Vagina (tissue), 2 donors: ENCODE data around the gene ZNF385B. TPM values are rescaled to one million over a fixed set of nuclear protein-coding genes. Genes with fewer than 3 reads are reported as not detected.

Experiments used
- DNase-seq, 2 donors: peaks; one replicate each; pipeline ENCODE4 v3.0.0-alpha.2; 2017; ENCODE audit errors: extremely low spot score in 2 of 2
- H3K27ac ChIP-seq: fragments of 200-600 bp; sonication (generic); one replicate; pipeline ENCODE4 v1.5.1; 2019
- H3K27me3 ChIP-seq: fragments of 200-600 bp; sonication (generic); one replicate; pipeline ENCODE4 v1.5.1; 2019
- H3K36me3 ChIP-seq, 2 donors: fragments of 200-600 bp; sonication (generic); one replicate each; pipeline ENCODE4 v1.5.1; 2017 to 2019
- H3K4me1 ChIP-seq: fragments of 200-600 bp; sonication (generic); one replicate; pipeline ENCODE4 v1.5.1; 2019
- H3K4me3 ChIP-seq, 2 donors: fragments of 200-600 bp; sonication (generic); 1 replicate in 1 of 2; 2 replicates in 1 of 2; pipeline ENCODE4 v1.5.1; 2016 to 2019
- H3K9me3 ChIP-seq: fragments of 200-600 bp; sonication (generic); one replicate; pipeline ENCODE4 v1.5.1; 2019
- POLR2A ChIP-seq, 2 donors: fragments of 450-650 bp; IDR thresholded peaks; one replicate each; pipeline ENCODE4 v1.6.1; 2017; ENCODE audit warnings: antibody characterized with exemption in 2 of 2, mild to moderate bottlenecking in 2 of 2, moderate library complexity in 2 of 2
- POLR2AphosphoS5 ChIP-seq, 2 donors: sonication (generic); formaldehyde crosslinking; IDR thresholded peaks; one replicate each; pipeline ENCODE4 v1.9.0; 2017; ENCODE audit warnings: antibody characterized with exemption in 2 of 2, mild to moderate bottlenecking in 2 of 2, low read depth in 1 of 2; ENCODE audit not compliant: insufficient read depth in 1 of 2
- intact Hi-C: fragments of 100-400 bp; cut with DNase I; formaldehyde crosslinking; loops from one replicate; pipeline ENCODE4 v1.15.1; 2023
- total RNA-seq: library from RNA; depleted of rRNA; stranded (reverse); fragments of >200 nt; gene quantifications from one replicate; pipeline ENCODE4 v1.2.3, GENCODE V29; 2016
- TF ChIP-seq, protein P1 (sequence below), 3 experiments: fragments of 450-650 bp in 2 of 3; fragments of 200-600 bp in 1 of 3; sonication (generic) in 1 of 3; IDR thresholded peaks; one replicate each; pipeline ENCODE4 v1.5.1; 2017 to 2019; ENCODE audit warnings: antibody characterized with exemption in 3 of 3, mild to moderate bottlenecking in 2 of 3, moderate library complexity in 2 of 3

ZNF385B gene
- total RNA-seq, 1 donor from 2014 or later, result 11.5 TPM

GRCh38 chr2:179669196-179669595 lies 192.2 kb downstream of the ZNF385B start:
- H3K27ac ChIP-seq, result no peak overlapping the region
- no peaks in the 10 kb centered on the region for H3K36me3 ChIP-seq
- H3K4me3 ChIP-seq, result no peak overlapping the region
- intact Hi-C loops, result no loop called here
- TF ChIP-seq POLR2A (IDR thresholded peaks at IDR 0.05) (no peak), POLR2AphosphoS5 (IDR thresholded peaks at IDR 0.05; ENCODE audit: insufficient read depth in 1 of 2, low read depth in 1 of 2) (no peak)
- TF ChIP-seq, protein P1, sequence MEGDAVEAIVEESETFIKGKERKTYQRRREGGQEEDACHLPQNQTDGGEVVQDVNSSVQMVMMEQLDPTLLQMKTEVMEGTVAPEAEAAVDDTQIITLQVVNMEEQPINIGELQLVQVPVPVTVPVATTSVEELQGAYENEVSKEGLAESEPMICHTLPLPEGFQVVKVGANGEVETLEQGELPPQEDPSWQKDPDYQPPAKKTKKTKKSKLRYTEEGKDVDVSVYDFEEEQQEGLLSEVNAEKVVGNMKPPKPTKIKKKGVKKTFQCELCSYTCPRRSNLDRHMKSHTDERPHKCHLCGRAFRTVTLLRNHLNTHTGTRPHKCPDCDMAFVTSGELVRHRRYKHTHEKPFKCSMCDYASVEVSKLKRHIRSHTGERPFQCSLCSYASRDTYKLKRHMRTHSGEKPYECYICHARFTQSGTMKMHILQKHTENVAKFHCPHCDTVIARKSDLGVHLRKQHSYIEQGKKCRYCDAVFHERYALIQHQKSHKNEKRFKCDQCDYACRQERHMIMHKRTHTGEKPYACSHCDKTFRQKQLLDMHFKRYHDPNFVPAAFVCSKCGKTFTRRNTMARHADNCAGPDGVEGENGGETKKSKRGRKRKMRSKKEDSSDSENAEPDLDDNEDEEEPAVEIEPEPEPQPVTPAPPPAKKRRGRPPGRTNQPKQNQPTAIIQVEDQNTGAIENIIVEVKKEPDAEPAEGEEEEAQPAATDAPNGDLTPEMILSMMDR (IDR thresholded peaks at IDR 0.05), result no peak
- no peak for DNase-seq
- H3K27me3 ChIP-seq, result no peaks in the 10 kb centered on the region
- H3K4me1 ChIP-seq, result no peaks in the 10 kb centered on the region
- H3K9me3 ChIP-seq, result no peaks in the 10 kb centered on the region

DNA sequence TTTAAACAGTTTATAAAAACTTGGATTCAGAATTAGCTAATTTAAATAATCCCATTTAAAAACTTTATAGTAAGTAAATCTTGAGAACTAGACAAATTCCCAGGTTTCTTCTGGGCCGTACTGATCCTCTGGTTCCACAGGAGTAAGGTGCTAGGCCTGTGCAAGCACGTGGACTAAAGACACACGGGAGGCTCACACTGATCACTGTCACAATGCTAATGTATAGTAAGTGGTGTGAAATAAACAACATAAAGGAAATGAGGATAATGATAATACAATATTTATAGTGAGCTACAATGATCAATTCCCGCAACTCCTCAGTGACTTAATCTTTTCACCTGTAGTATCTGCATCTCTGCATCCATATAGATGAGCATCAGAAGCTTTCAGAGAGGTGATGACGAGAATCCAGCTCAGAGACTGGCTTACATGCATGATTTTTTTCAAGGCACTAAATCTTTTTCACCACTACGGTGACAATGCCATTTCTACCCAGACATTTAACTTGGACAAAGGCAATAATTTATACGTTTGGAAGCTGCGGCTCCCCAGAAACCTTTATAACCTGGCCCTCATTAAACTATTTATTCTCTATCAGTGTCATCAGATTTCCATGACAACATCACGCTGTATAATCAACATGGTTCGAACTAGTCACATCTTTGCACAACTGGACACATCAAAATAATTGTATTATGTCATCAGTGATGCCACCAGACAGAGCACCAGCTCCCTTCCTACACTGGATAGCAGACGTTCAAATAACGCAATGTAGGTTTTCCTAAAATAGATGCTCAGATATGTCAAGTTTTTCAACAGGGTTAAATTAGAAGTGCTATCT lies 196.2 kb downstream of the ZNF385B start:
- intact Hi-C loops, result no loop called here
- DNase-seq, result no peak
- no peaks in the 10 kb centered on the region for H3K36me3 ChIP-seq
- no peak overlapping the region for H3K4me3 ChIP-seq
- no peaks in the 10 kb centered on the region for H3K27me3 ChIP-seq
- H3K4me1 ChIP-seq, result no peaks in the 10 kb centered on the region
- H3K9me3 ChIP-seq, result no peaks in the 10 kb centered on the region
- no peak for TF ChIP-seq POLR2A (IDR thresholded peaks at IDR 0.05)
- TF ChIP-seq POLR2AphosphoS5 (IDR thresholded peaks at IDR 0.05; ENCODE audit: insufficient read depth in 1 of 2, low read depth in 1 of 2), result no peak
- TF ChIP-seq, protein P1 (IDR thresholded peaks at IDR 0.05), result no peak
- H3K27ac ChIP-seq, result no peak overlapping the region

DNA sequence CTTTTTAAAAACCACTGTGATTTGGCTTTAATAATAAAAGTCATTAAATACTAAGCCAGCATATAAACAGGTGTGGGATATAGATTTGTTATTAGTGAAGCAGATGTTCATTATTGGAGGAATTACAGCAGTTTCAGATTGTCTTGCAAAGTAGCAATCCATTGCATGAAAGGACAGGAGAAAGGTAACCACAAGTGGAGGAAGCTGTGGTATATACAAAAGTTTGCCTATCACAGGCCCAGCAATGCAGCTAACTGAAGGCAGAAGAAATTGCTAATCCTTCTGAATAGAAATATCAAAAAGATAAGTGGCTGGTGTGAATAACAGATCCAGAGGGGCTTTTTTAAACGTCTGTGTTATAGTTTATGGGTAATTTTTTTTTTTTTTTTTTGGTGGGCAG lies 199.4 kb downstream of the ZNF385B start:
- Histone ChIP-seq H3K36me3 (no peaks in the 10 kb centered on the region), H3K4me3 (no peak overlapping the region), H3K4me1 (no peaks in the 10 kb centered on the region), H3K9me3 (no peaks in the 10 kb centered on the region), H3K27me3 (no peaks in the 10 kb centered on the region), H3K27ac (no peak overlapping the region)
- TF ChIP-seq POLR2A (IDR thresholded peaks at IDR 0.05) (no peak), POLR2AphosphoS5 (IDR thresholded peaks at IDR 0.05; ENCODE audit: insufficient read depth in 1 of 2, low read depth in 1 of 2) (no peak)
- TF ChIP-seq, protein P1 (IDR thresholded peaks at IDR 0.05), result no peak
- DNase-seq, result no peak
- intact Hi-C loops, result no loop called here

GRCh38 chr2:179657068-179657595 lies 204.3 kb downstream of the ZNF385B start:
- intact Hi-C loops, result no loop called here
- no peak overlapping the region for H3K4me3 ChIP-seq
- H3K4me1 ChIP-seq, result no peaks in the 10 kb centered on the region
- TF ChIP-seq POLR2AphosphoS5 (IDR thresholded peaks at IDR 0.05; ENCODE audit: insufficient read depth in 1 of 2, low read depth in 1 of 2) (no peak), POLR2A (IDR thresholded peaks at IDR 0.05) (no peak)
- TF ChIP-seq, protein P1 (IDR thresholded peaks at IDR 0.05), result no peak
- H3K9me3 ChIP-seq, result no peaks in the 10 kb centered on the region
- no peak for DNase-seq
- no peaks in the 10 kb centered on the region for H3K36me3 ChIP-seq
- no peak overlapping the region for H3K27ac ChIP-seq
- no peaks in the 10 kb centered on the region for H3K27me3 ChIP-seq

DNA sequence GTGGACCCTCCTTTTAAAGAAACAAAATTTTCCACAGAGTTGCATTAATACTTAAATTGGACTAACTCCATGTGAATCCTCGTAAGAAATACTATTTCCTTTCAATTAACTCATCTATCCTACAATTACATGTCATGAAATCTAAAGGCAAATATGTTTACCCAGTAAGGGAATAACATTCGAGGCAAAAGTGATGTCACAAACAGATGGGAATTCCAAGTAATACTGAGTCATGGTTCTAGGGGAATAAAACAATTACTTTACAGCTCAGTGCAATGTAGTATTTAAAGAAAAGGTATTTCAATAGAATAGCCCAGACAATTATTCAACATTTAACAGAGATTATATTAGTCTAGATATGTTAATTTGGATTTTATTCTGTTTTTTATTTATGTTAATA lies 205.8 kb downstream of the ZNF385B start:
- TF ChIP-seq POLR2A (IDR thresholded peaks at IDR 0.05), result no peak
- TF ChIP-seq, protein P1 (IDR thresholded peaks at IDR 0.05), result no peak
- TF ChIP-seq POLR2AphosphoS5 (IDR thresholded peaks at IDR 0.05; ENCODE audit: insufficient read depth in 1 of 2, low read depth in 1 of 2), result no peak
- H3K4me1 ChIP-seq, result no peaks in the 10 kb centered on the region
- no peaks in the 10 kb centered on the region for H3K36me3 ChIP-seq
- intact Hi-C loops, result no loop called here
- no peak overlapping the region for H3K27ac ChIP-seq
- DNase-seq, result no peak
- H3K9me3 ChIP-seq, result no peaks in the 10 kb centered on the region
- no peak overlapping the region for H3K4me3 ChIP-seq
- H3K27me3 ChIP-seq, result no peaks in the 10 kb centered on the region
